GM12878 (cell line): Measurements from ENCODE around the gene MAST3. TPM values are rescaled to one million over a fixed set of nuclear protein-coding genes. Genes with fewer than 3 reads are reported as not detected.

Experiments used
- CBX3 ChIP-seq: fragments of 200-600 bp; sonication (generic); IDR thresholded peaks from 2 replicates; pipeline ENCODE4 v1.6.1; 2016; ENCODE audit warnings: low read depth, borderline replicate concordance
- CBX5 ChIP-seq: sonication (generic); IDR thresholded peaks from 2 replicates; pipeline ENCODE4 v1.6.1; 2016; ENCODE audit warnings: low read depth, moderate library complexity, mild to moderate bottlenecking, inconsistent platforms
- CHD2 ChIP-seq: IDR thresholded peaks from 2 replicates; pipeline ENCODE4 v1.6.1; 2011; ENCODE audit warnings: low read depth, low read length, improper control_type of control experiment, borderline replicate concordance
- GABPA ChIP-seq: IDR thresholded peaks from 2 replicates; pipeline ENCODE4 v1.6.1; 2014; ENCODE audit warnings: antibody characterized with exemption, low read depth, mild to moderate bottlenecking, inconsistent platforms
- HDGF ChIP-seq: fragments of 450-650 bp; IDR thresholded peaks from 2 replicates; pipeline ENCODE4 v1.6.1; 2016; ENCODE audit warnings: antibody characterized with exemption
- IKZF2 ChIP-seq, 2 experiments: fragments of 450-650 bp; IDR thresholded peaks; 2 replicates each; pipeline ENCODE4 v1.6.1; 2017; ENCODE audit warnings: mild to moderate bottlenecking in 2 of 2, moderate library complexity in 2 of 2
- LARP7 ChIP-seq: fragments of 450-650 bp; IDR thresholded peaks from 2 replicates; pipeline ENCODE4 v1.6.1; 2017; ENCODE audit warnings: mild to moderate bottlenecking
- MEF2B ChIP-seq: fragments of 450-650 bp; IDR thresholded peaks from 2 replicates; pipeline ENCODE4 v1.6.1; 2018; ENCODE audit warnings: mild to moderate bottlenecking, moderate library complexity; ENCODE audit not compliant: partially characterized antibody, poor library complexity, severe bottlenecking
- NRF1 ChIP-seq: conservative IDR thresholded peaks from 2 replicates; pipeline ENCODE4 v1.6.1; 2011; ENCODE audit warnings: mild to moderate bottlenecking, low read depth, low read length, improper control_type of control experiment
- PML ChIP-seq: IDR thresholded peaks from 2 replicates; pipeline ENCODE4 v1.6.1; 2012; ENCODE audit warnings: low read length, inconsistent platforms
- POLR2AphosphoS2 ChIP-seq: IDR thresholded peaks from 2 replicates; pipeline ENCODE4 v1.6.1; 2011; ENCODE audit warnings: low read depth, mild to moderate bottlenecking, low read length, improper control_type of control experiment, moderate library complexity
- RAD51 ChIP-seq: fragments of 450-650 bp; IDR thresholded peaks from 2 replicates; pipeline ENCODE4 v1.6.1; 2016; ENCODE audit warnings: moderate library complexity, mild to moderate bottlenecking, inconsistent platforms
- RCOR1 ChIP-seq: conservative IDR thresholded peaks from 2 replicates; pipeline ENCODE4 v1.6.1; 2012; ENCODE audit warnings: low read depth, low read length, improper control_type of control experiment
- REST ChIP-seq: IDR thresholded peaks from 2 replicates; pipeline ENCODE4 v1.6.1; 2012; ENCODE audit warnings: mild to moderate bottlenecking, low read depth, low read length
- RUNX3 ChIP-seq: IDR thresholded peaks from 2 replicates; pipeline ENCODE4 v1.6.1; 2012; ENCODE audit warnings: low read length, inconsistent platforms
- SIN3A ChIP-seq: IDR thresholded peaks from 2 replicates; pipeline ENCODE4 v1.6.1; 2012; ENCODE audit warnings: low read depth, low read length, improper control_type of control experiment
- SRF ChIP-seq, 2 experiments: IDR thresholded peaks; 2 replicates each; pipeline ENCODE4 v1.6.1; 2011; ENCODE audit warnings: low read depth in 2 of 2, low read length in 2 of 2, mild to moderate bottlenecking in 1 of 2, moderate library complexity in 1 of 2
- STAT3 ChIP-seq: IDR thresholded peaks from 2 replicates; pipeline ENCODE4 v1.6.1; 2011; ENCODE audit warnings: low read depth, low read length, improper control_type of control experiment
- YY1 ChIP-seq: IDR thresholded peaks from 2 replicates; pipeline ENCODE4 v1.6.1; 2011; ENCODE audit warnings: low read depth, mild to moderate bottlenecking, low read length
- ZBTB33 ChIP-seq: fragments of 450-650 bp; IDR thresholded peaks from 2 replicates; pipeline ENCODE4 v1.6.1; 2017; ENCODE audit warnings: mild to moderate bottlenecking
- ZNF217 ChIP-seq: fragments of 450-650 bp; IDR thresholded peaks from 2 replicates; pipeline ENCODE4 v1.6.1; 2017; ENCODE audit warnings: antibody characterized with exemption, mild to moderate bottlenecking
- ZNF687 ChIP-seq: fragments of 450-650 bp; IDR thresholded peaks from 2 replicates; pipeline ENCODE4 v1.6.1; 2017; ENCODE audit warnings: mild to moderate bottlenecking, moderate library complexity
- polyA plus RNA-seq, 11 experiments: library from polyadenylated mRNA; depleted of rRNA in 4 of 11; unstranded in 6 of 11; stranded (reverse) in 5 of 11; fragments of >200 nt; fragmentation: Nextera tagmentation in 4 of 11; fragmentation: Illumina TruSeq in 1 of 11; extraction: Ambion mirVana in 4 of 11; extraction: Trizol in 1 of 11; gene quantifications; 1 replicate in 1 of 11; 2 replicates in 10 of 11; pipeline versions ENCODE4 v1.2.1 to v1.2.3, GENCODE V29; 2011 to 2016; ENCODE audit warnings: inconsistent platforms in 2 of 11, missing spikeins in 2 of 11, low read depth in 1 of 11
- total RNA-seq, 4 experiments: library from RNA; depleted of rRNA in 3 of 4; stranded (reverse); fragments of >200 nt in 3 of 4; fragmentation: Illumina TruSeq in 1 of 4; extraction: Trizol in 1 of 4; gene quantifications; 2 replicates each; pipeline versions ENCODE4 v1.2.1 to v1.2.3, GENCODE V29; 2013 to 2021

The MAST3 gene
- total and polyA plus RNA-seq, 10 of the 15 experiments (the other 5 are each of a cell fraction or from before 2014, with no cell fraction given): 3.0 to 22.2 (median 7.5) TPM

GRCh38 chr19:18173572-18174288 is 76.2 kb downstream of the MAST3 start, which contains the start of gene IFI30 (continued):
- TF ChIP-seq ZNF217 (no peak), ZBTB33 (no peak), PML (peak; percentile 84; the same call in 1 of the 2 replicates), STAT3 (peak; percentile 19; the same call in 1 of the 2 replicates), ZNF687 (peak; percentile 98), YY1 (no peak; the same call in 1 of the 2 replicates), POLR2AphosphoS2 (peak; percentile 98), CBX5 (no peak), CHD2 (peak; percentile 77; the same call in 1 of the 2 replicates), REST (no peak), RUNX3 (peak; percentile 4; the same call in 1 of the 2 replicates), RCOR1 (0 out of 2 replicates have a peak, but pooled peaks have one; percentile 22), NRF1 (no peak), GABPA (no peak), HDGF (0 out of 2 replicates have a peak, but pooled peaks have one; percentile 89), SIN3A (peak; percentile 42), SRF (IDR thresholded peaks at IDR 0.05; ENCODE audit: low read depth in 2 of 2, low read length in 2 of 2) (no peak), IKZF2 (IDR thresholded peaks at IDR 0.05) (peak; percentile 36 to 44; a peak in 3 of 4 replicates), CBX3 (no peak), LARP7 (peak; percentile 57; the same call in 1 of the 2 replicates), MEF2B (no peak), RAD51 (peak; percentile 95)
